HepG2 (cell line): ENCODE data around the gene IQCE. TPM values are rescaled to one million over a fixed set of nuclear protein-coding genes. Genes with fewer than 3 reads are reported as not detected.

Experiments
- DMAP1 ChIP-seq: IDR thresholded peaks from 2 replicates; pipeline ENCODE4 v1.6.1; 2016
- FOSL1 ChIP-seq: sonication (generic); formaldehyde crosslinking; IDR thresholded peaks from 2 replicates; pipeline ENCODE4 v1.9.0; 2021; ENCODE audit warnings: missing genetic modification reagents, borderline replicate concordance
- FOSL2 ChIP-seq: sonication (generic); formaldehyde crosslinking; IDR thresholded peaks from 2 replicates; pipeline ENCODE4 v1.4.0; 2020; ENCODE audit warnings: missing genetic modification reagents
- GRHL1 ChIP-seq: sonication (generic); formaldehyde crosslinking; conservative IDR thresholded peaks from 2 replicates; pipeline ENCODE4 v1.8.0; 2022; ENCODE audit warnings: missing genetic modification reagents
- IRF1 ChIP-seq: sonication (generic); formaldehyde crosslinking; IDR thresholded peaks from 2 replicates; pipeline ENCODE4 v1.4.0; 2020; ENCODE audit warnings: low read depth, mild to moderate bottlenecking, missing genetic modification reagents
- NR2F6 ChIP-seq, 2 experiments: IDR thresholded peaks; 2 replicates each; pipeline ENCODE4 v1.6.1; 2016; ENCODE audit warnings: antibody characterized with exemption in 1 of 2, mild to moderate bottlenecking in 1 of 2
- PCBP1 ChIP-seq: fragments of 200-400 bp; formaldehyde crosslinking; IDR thresholded peaks from 2 replicates; pipeline ENCODE4 v1.6.1; 2017; ENCODE audit warnings: mild to moderate bottlenecking, low read depth, low read length, borderline replicate concordance
- POLR2AphosphoS2 ChIP-seq: IDR thresholded peaks from 2 replicates; pipeline ENCODE4 v1.6.1; 2011; ENCODE audit warnings: low read depth, low read length, improper control_type of control experiment
- RCOR2 ChIP-seq: IDR thresholded peaks from 2 replicates; pipeline ENCODE4 v1.6.1; 2016; ENCODE audit warnings: missing biosample characterization, missing genetic modification reagents
- RFXANK ChIP-seq: IDR thresholded peaks from 2 replicates; pipeline ENCODE4 v1.6.1; 2016
- RXRB ChIP-seq: IDR thresholded peaks from 2 replicates; pipeline ENCODE4 v1.6.1; 2016; ENCODE audit warnings: borderline replicate concordance, missing genetic modification reagents, missing compliant biosample characterization
- TBX2 ChIP-seq: sonication (generic); formaldehyde crosslinking; IDR thresholded peaks from 2 replicates; pipeline ENCODE4 v1.5.0; 2020; ENCODE audit warnings: missing genetic modification reagents, mild to moderate bottlenecking, borderline replicate concordance
- TEF ChIP-seq: sonication (generic); formaldehyde crosslinking; IDR thresholded peaks from 2 replicates; pipeline ENCODE4 v1.5.0; 2020; ENCODE audit warnings: missing genetic modification reagents
- ZNF383 ChIP-seq: sonication (generic); formaldehyde crosslinking; IDR thresholded peaks from 2 replicates; pipeline ENCODE4 v1.4.0; 2020; ENCODE audit warnings: missing genetic modification reagents, mild to moderate bottlenecking, borderline replicate concordance
- ZNF484 ChIP-seq: sonication (generic); formaldehyde crosslinking; IDR thresholded peaks from 2 replicates; pipeline ENCODE4 v1.5.1; 2020; ENCODE audit warnings: mild to moderate bottlenecking, low read depth, missing genetic modification reagents, borderline replicate concordance
- ZNF552 ChIP-seq: sonication (generic); formaldehyde crosslinking; IDR thresholded peaks from 2 replicates; pipeline ENCODE4 v1.9.0; 2022; ENCODE audit warnings: missing genetic modification reagents, mild to moderate bottlenecking, borderline replicate concordance
- ZNF761 ChIP-seq: sonication (generic); formaldehyde crosslinking; conservative IDR thresholded peaks from 2 replicates; pipeline ENCODE4 v1.4.0; 2020; ENCODE audit warnings: mild to moderate bottlenecking, missing genetic modification reagents
- polyA plus RNA-seq, 8 experiments: library from polyadenylated mRNA; depleted of rRNA in 3 of 8; stranded (reverse) in 7 of 8; unstranded in 1 of 8; fragments of >200 nt; fragmentation: Illumina TruSeq in 4 of 8; extraction: Trizol in 4 of 8; gene quantifications; 2 replicates each; pipeline versions ENCODE4 v1.2.1 to v1.2.3, GENCODE V29; 2011 to 2016; ENCODE audit warnings: low read depth in 4 of 8, missing spikeins in 1 of 8, mixed read lengths in 1 of 8; ENCODE audit not compliant: insufficient read depth in 1 of 8
- total RNA-seq, 5 experiments: library from RNA; depleted of rRNA; stranded (reverse); fragments of >200 nt; fragmentation: Illumina TruSeq; extraction: Trizol; gene quantifications; 2 replicates each; pipeline ENCODE4 v1.2.3, GENCODE V29; 2016; ENCODE audit warnings: low read depth in 1 of 5
- TF ChIP-seq, protein P1 (sequence below): sonication (generic); formaldehyde crosslinking; IDR thresholded peaks from 2 replicates; pipeline ENCODE4 v1.4.0; 2020; ENCODE audit warnings: missing genetic modification reagents

Gene IQCE
- total and polyA plus RNA-seq, 2 of the 13 experiments (the other 11 are each of a cell fraction or from before 2014, with no cell fraction given), result 1.5 to 2.5 TPM

DNA sequence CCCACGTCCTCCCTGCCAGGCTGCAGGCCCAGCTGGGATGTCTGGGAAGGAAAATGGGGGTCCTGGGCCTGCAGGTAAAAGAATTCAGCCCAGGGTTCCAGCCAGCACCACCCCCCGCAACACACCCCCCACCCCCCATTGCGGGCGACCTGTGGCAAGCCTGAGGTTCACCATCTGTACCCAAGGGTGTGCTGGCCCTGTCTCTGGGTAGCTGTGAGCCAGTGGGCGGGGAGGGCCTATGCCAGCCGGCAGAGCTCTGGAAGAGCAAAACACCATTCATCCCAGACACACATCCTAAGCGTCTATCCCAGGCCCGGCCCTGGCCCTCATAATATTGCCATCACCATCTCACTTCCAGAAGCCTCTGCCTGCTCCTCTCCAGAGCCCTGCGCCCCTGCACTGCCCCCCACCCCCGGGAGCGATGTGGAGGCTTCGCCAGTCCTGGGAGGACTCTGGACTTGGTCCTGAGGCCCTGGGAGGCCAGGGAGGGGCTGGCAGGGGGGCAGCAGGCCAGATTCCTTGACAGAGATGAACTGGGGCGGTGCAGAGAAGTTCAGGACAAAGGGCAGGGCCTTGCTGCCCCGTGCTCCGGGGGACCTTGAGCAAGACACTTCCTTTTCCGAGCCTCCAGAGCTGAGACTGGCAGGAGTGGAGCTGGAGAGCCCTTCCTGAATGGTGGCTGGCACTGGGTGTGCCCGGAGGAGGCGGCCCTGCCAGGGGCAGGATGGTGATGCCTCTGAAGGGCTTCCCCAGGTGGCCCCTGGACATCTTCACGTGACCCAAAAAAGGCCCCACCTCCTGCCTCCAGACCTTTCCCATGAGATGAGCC, 64.3 kb downstream of the IQCE start (continued):
- TF ChIP-seq ZNF552 (CRISPR knock-in tag) (no peak), FOSL2 (CRISPR knock-in tag) (0 out of 2 replicates have a peak, but pooled peaks have one; percentile 11), ZNF761 (CRISPR knock-in tag) (no peak), FOSL1 (CRISPR knock-in tag) (no peak), POLR2AphosphoS2 (no peak), TEF (CRISPR knock-in tag) (no peak), DMAP1 (CRISPR knock-in tag) (peak; percentile 63; the same call in 1 of the 2 replicates), RFXANK (CRISPR knock-in tag) (0 out of 2 replicates have a peak, but pooled peaks have one; percentile 37), ZNF484 (CRISPR knock-in tag) (no peak), RCOR2 (peak; percentile 87), IRF1 (CRISPR knock-in tag) (peak; percentile 39; the same call in 1 of the 2 replicates), RXRB (CRISPR knock-in tag) (peak; percentile 95), ZNF383 (no peak), GRHL1 (CRISPR knock-in tag) (no peak), TBX2 (CRISPR knock-in tag) (peak; percentile 53; the same call in 1 of the 2 replicates), PCBP1 (no peak), NR2F6 (IDR thresholded peaks at IDR 0.05) (peak; percentile 80), NR2F6 (CRISPR knock-in tag; IDR thresholded peaks at IDR 0.05) (peak; percentile 87)
- TF ChIP-seq, protein P1, sequence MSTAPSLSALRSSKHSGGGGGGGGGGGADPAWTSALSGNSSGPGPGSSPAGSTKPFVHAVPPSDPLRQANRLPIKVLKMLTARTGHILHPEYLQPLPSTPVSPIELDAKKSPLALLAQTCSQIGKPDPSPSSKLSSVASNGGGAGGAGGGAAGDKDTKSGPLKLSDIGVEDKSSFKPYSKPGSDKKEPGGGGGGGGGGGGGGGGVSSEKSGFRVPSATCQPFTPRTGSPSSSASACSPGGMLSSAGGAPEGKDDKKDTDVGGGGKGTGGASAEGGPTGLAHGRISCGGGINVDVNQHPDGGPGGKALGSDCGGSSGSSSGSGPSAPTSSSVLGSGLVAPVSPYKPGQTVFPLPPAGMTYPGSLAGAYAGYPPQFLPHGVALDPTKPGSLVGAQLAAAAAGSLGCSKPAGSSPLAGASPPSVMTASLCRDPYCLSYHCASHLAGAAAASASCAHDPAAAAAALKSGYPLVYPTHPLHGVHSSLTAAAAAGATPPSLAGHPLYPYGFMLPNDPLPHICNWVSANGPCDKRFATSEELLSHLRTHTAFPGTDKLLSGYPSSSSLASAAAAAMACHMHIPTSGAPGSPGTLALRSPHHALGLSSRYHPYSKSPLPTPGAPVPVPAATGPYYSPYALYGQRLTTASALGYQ (CRISPR knock-in tag), result peak; percentile 89; the same call in 1 of the 2 replicates
